Measurements from ENCODE around the gene ANKRD42. TPM values are rescaled to one million over a fixed set of nuclear protein-coding genes. Genes with fewer than 3 reads are reported as not detected.

Gene ANKRD42
- total RNA-seq, 1 donor from 2014 or later = 8.6 TPM

- FAIRE-seq (no peak), DNase-seq (ENCODE audit: low spot score in 2 of 2) (no peak)
Measured at GRCh38 chr11:83284501-83285150, 91.1 kb downstream of the ANKRD42 start.

- DNase-seq (ENCODE audit: low spot score in 2 of 2) (no peak), FAIRE-seq (no peak)
Measured at GRCh38 chr11:83285151-83285770, 91.7 kb downstream of the ANKRD42 start.

GRCh38 chr11:83285771-83286528, 92.4 kb downstream of the ANKRD42 start, which contains the start of gene CCDC90B:
Gene CCDC90B, minus strand, starts transcription at chr11:83286367. Its CDS starts 395 bp downstream, at chr11:83285972.
- DNase-seq (ENCODE audit: low spot score in 2 of 2) (peak; percentile 76 to 89), FAIRE-seq (no peak)

GRCh38 chr11:83287631-83288030, 94.1 kb downstream of the ANKRD42 start:
- no peak for FAIRE-seq

GRCh38 chr11:83292709-83293456, 99.4 kb downstream of the ANKRD42 start:
- DNase-seq (ENCODE audit: low spot score in 2 of 2) (peak; percentile 34 to 46), FAIRE-seq (peak; percentile 91)

More at GRCh38 chr11:83287631-83288030, 94.1 kb downstream of the ANKRD42 start:
- DNase-seq (ENCODE audit: low spot score in 2 of 2) = no peak

GRCh38 chr11:83293457-83293774, 99.9 kb downstream of the ANKRD42 start:
- FAIRE-seq (no peak), DNase-seq (ENCODE audit: low spot score in 2 of 2) (no peak)

GRCh38 chr11:83294208-83294607, 100.7 kb downstream of the ANKRD42 start:
- DNase-seq (ENCODE audit: low spot score in 2 of 2) = no peak
- FAIRE-seq = no peak

Small RNA genes lying within 50 kb of the gene (small RNA-seq; reads per million reads assigned to genes)
- not detected for gene AP000873.5

Other genes starting within 250 kb of the ANKRD42 start
- gene RAB30, start 121.8 kb upstream of the ANKRD42 start, total RNA-seq = 41.2 TPM
- 77.0 TPM for gene PCF11, start 36.6 kb upstream of the ANKRD42 start, total RNA-seq
- 216 TPM for gene CCDC90B, start 92.7 kb downstream of the ANKRD42 start, total RNA-seq

Data from frontal cortex (tissue), 4 donors.